Neural progenitor cell (in vitro differentiated cells): Measurements from ENCODE around the gene STX8.

Source experiments
- EZH2 ChIP-seq: fragments of 200-600 bp; sonication (generic); IDR thresholded peaks from 2 replicates; pipeline ENCODE4 v1.6.1; 2017; ENCODE audit warnings: antibody characterized with exemption, mild to moderate bottlenecking, moderate library complexity
- EZH2phosphoT487 ChIP-seq: fragments of 200-600 bp; sonication (generic); IDR thresholded peaks from 2 replicates; pipeline ENCODE4 v1.6.1; 2017; ENCODE audit warnings: antibody characterized with exemption
- TF ChIP-seq, protein P1 (sequence below): fragments of 200-600 bp; sonication (generic); IDR thresholded peaks from 2 replicates; pipeline ENCODE4 v1.5.1; 2017; ENCODE audit warnings: antibody characterized with exemption, mild to moderate bottlenecking

DNA sequence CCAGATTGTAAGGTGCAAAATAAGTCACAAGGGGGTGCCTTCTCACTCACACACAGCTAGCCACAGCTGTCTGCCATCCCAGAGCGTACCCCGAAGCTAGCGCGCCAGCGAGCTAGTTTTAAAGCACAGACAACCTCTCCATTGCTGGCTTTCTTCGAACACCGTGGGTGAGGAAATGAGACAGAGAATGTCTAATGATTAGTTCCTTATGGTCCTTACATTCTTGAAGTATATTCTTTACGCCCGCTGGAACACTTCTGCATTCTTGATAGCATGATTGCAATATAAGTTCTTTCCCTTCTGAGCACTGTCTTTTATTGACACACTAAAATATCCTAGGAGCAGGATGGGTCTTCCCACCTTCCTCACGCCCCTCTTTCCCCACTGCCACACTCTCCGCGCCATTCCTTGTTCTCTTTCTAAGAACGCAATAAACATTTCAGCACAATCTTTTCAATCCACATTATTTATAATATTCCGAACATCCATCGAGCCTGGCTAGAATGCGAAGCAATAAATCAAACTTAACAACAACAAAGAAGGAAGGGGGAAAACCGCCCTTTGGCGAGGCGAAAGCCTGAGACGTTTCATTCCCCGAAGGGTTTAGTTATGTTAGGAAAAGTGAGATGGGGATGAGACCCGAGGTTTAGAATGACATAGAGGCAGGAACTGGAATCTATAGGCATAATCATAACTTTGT lies 303.0 kb downstream of the STX8 start:
- TF ChIP-seq, protein P1, sequence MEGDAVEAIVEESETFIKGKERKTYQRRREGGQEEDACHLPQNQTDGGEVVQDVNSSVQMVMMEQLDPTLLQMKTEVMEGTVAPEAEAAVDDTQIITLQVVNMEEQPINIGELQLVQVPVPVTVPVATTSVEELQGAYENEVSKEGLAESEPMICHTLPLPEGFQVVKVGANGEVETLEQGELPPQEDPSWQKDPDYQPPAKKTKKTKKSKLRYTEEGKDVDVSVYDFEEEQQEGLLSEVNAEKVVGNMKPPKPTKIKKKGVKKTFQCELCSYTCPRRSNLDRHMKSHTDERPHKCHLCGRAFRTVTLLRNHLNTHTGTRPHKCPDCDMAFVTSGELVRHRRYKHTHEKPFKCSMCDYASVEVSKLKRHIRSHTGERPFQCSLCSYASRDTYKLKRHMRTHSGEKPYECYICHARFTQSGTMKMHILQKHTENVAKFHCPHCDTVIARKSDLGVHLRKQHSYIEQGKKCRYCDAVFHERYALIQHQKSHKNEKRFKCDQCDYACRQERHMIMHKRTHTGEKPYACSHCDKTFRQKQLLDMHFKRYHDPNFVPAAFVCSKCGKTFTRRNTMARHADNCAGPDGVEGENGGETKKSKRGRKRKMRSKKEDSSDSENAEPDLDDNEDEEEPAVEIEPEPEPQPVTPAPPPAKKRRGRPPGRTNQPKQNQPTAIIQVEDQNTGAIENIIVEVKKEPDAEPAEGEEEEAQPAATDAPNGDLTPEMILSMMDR: peak; percentile 11
- TF ChIP-seq EZH2phosphoT487 (no peak), EZH2 (no peak)
